NOMO-1 (cell line): Measurements from ENCODE around the gene PAM16.
A peak's percentile ranks its signal among the peaks of the same experiment; 100 is the strongest.
"Not testable (repeated sequence)": the region's sequence is repeated elsewhere in the genome, so short reads cannot be mapped to it uniquely, and the experiment has no call there.

ENCODE experiments used
- DNase-seq, 2 experiments: peaks; one replicate each; lab custom pipeline; 2025; ENCODE audit not compliant: unreplicated experiment in 2 of 2; lab: John Stamatoyannopoulos, UW

PAM16 gene

DNA sequence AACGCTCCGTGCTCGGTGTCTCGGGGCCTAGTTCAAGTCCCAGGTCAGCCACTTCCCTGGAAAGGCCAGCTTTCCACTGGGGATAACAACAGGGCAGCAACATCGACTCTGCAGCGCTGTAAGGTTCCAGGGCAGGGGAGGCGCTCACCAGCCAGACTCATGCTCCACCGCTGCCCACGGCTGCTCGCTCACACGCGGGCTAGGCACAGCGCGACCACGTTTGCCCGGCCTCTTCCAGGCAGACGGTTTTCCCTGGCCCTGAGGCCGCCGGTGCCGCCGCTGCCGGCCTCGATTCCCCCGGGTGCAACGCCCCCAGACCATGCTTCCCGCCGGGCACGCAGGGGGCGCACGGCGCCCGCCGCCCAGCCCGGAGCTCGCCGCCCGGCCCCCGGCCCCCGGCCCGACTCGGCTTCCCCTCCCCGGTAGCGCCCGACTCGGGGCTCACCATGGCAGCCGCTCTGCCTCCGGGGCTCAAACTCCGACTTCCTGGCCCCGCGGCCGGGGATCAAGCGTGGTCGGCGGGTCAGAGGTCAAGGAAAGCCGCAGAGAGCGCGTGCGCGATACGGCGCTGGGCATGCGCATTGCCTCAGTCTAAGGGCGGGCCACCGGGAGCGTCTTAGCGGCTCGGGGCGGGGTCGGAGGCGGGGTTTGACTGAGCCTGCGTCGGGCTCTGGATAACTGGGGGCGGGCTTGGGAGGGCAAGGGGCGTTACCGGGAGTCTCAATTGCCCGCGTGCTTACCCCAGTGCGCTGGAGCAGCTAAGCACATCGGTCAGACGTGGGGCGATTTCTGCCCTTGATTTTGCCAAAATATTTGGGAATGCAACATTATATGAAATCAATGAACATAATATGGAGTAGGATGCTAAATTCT is at the start of gene PAM16:
Gene PAM16, minus strand, starts transcription at position 535 of the 873 bp plus-strand sequence. Its CDS starts 87 bp downstream, at position 448.
- peak; percentile 90 to 96 for DNase-seq

DNA sequence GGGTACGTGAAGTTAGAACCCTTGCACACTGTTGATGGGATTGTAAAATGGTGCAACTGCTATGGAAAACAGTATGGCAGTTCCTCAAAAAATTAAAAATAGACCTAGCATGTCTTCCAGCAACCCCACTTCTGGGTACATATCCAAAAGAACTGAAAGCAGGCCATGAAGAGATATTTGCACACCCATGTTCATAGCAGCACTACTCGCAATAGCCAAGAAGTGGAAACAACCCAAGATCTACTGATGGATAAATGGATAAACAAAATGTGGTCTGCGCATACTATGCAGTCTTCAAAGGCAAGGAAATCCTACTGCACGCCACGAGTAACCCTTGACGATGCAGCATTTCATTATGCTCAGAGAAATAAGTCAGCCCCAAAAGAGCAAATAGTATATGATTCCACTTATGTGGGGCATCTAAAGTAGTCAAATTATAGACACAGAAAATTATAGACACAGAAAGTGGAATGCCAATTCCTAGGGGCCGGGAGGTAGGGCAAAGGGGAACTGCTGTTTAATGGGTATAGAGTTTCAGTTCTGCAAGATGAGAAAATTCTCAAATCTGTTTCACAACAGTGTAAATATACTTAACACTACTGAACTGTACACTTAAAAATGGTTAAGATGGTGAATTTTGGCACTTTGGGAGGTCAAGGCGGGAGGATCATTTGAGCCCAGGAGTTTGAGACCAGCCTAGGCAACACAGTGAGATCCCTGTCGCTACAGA is 48.0 kb upstream of the PAM16 start:
- DNase-seq, result peak; percentile 61 to 79

DNA sequence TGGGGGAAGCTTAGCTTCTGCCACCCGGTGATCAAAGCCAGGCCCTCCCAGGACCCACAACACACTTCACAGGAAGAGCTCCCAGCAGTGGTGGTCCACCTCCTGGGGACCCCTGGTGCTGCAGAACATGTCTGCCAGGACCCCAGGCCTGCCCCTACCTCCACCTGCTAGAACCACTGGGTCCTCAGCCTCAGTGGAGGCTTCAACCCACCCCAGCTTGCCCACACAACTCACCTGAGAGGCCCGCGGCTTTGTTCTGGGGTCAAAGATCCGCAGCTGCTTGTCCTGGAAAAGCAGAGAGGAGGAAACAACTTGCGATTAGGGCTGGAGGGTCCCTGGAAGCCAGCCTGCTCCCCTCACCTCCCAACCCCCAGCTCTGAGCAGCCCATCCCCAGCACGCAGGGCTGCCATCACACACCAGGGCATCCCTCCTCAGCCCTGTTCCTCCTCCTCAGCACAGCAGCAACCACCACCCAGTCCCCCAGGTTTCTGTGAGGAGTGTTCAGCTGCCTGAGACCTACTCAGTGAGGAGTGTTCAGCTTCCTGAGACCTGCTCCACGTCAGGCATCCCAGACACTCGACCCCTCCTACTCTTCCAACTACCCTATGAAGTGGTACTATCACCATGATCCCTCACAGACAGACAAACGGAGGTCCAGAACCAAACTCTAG is 44.1 kb upstream of the PAM16 start:
- DNase-seq, result no peak

DNA sequence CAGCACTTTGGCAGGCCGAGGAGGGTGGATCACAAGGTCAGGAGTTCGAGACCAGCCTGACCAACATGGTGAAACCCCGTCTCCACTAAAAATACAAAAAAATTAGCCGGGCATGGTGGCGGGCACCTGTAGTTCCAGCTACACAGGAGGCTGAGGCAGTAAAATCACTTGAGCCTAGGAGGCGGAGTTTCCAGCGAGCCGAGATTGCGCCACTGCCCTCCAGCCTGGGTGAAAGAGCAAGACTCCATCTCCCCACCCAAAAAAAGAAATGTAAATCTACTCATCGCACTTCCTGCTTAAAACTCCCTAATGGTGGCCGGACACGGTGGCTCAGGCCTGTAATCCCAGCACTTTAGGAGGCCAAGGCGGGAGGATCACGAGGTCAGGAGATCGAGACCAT is 42.7 kb upstream of the PAM16 start:
- DNase-seq, result not testable (repeated sequence)

DNA sequence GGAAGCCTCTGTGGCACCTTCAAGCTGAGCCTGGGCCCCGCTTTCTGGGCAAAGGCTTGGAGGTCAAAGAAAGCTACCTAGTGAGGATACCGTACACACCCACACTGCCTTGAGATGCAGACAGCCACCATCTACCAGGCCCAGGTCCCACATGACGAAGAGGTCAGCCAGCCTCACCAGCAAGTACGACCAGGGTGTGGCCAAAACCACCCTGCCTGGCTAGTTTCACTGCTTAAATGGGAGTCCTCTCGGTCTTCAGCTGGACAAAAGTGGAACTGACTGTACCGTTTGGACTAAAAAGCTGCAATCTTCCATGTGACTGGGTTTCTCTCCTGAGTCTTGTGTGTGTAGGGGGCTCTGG is 42.1 kb upstream of the PAM16 start:
- DNase-seq, result no peak

DNA sequence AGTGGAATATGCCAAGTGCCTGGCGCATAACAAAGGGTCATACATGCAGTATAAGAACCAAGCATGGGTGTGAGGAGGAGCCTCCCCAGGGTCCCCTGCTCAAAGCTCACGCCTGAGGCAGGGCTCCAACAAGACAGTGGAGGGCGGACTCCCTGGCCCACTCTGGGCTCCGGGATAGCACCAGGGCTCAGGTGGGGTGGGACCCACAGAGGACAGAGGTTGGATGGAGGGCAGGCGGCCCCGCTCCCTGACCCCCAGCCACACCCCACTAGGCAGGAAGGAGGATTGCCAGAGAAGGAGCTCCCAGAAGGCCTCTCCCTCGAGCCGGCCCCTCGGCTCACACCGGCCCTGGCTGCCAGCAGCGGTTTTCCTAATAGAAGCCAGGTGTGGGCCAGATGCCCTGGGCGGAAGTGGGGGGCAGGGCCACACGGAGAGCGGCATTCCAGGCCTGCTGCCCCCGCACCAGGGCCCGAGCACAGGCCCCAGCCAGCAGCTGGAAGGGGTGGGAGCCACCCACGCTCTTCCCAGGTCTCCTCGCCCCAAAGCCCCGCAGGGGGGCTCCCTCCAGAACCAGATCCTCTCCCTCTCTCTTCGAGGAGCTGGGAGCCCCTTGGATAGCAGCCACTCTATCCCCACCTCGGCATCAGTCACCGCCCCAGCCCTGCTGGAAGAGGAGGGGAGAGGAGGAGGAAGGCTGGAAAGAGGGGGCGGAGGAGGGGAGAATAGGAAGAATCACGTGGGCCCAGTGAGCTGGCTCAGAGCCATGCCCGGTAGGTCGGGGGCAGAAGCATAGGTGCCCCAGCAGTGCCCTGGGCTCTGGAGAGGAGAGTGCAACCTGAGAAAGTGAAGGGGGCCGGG is 41.5 kb upstream of the PAM16 start:
- DNase-seq, result no peak

DNA sequence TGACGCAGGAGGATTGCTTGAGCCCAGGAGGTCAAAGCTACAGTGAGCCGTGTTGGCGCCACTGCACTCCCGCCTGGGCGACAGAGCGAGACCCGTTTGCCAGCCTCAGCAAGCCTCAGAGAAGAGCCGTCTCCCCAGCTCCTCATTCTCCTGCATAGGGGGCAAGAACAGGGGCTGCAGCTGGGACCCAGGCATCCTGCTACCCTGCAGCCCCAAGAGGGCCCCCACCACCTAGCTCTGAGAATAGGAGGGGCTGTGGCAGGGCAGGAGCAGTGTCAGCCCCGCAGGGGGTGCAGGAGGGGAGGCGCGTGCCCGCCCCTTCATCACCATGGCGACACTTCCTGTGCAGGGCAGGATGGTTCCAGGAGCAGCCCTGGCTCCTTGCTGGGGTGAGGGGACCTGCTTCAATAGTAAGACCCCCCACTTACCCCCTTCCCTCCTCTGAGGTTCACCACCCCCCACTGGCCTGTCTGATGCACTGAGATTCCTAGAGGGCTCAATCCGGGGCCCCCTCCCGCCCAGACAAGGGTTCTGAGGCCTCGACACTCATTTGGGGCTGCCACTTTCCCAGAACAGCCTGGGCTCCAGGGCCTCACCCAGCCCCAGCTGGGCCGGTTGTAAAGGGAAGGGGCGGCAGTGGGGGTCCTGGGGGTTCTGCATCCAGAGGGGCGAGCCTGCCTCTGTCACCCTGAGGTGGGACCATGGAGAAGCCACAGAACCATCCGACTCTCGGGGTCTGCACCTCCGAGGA is 40.7 kb upstream of the PAM16 start:
- no peak for DNase-seq

DNA sequence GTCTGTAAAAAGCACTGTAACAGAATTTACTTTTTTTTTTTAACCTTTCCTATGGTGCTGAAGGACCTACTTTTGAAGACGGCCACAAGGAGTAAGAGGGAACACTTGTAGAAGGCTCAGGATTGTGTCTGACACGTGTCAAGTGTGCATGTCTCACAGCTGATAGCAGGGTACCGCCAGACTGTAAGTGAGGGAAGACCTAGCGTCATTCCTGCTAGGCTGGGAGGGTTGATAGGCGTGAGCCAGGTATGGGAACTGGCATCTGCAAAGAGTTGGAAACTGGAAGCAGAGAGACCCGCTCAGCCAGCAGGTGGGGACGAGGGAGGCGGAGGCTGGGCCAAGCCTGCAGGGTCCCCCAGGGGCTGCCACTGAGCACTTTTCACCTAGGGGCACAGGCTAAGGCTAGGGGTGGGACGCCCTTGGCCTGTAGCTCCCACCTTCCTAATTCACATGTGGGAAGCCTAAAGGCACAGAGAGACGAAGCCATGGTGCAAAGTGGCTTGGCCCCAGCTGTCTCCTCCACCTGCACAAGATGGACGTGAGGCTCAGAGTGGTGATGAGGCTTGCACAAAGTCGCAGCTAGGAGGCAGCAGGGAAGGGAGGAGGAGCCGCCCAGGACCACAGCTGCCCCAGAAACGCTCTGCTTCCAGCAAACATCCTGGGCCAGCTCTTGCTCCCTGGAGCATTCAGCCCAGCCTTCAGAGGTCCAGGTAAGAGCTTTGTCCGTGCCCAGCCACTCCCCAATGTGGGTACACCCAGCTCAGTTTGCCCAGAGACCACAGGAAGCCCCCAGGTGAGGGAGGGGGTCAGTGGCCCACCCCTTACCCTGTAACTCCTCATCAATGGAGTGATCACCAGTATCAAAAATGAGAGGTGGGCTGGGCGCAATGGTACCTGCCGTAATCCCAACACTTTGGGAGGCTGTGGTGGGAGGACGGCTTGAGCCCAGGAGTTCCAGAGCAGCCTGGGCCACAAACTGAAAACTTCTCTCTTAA is 39.4 kb upstream of the PAM16 start:
- no peak for DNase-seq

DNA sequence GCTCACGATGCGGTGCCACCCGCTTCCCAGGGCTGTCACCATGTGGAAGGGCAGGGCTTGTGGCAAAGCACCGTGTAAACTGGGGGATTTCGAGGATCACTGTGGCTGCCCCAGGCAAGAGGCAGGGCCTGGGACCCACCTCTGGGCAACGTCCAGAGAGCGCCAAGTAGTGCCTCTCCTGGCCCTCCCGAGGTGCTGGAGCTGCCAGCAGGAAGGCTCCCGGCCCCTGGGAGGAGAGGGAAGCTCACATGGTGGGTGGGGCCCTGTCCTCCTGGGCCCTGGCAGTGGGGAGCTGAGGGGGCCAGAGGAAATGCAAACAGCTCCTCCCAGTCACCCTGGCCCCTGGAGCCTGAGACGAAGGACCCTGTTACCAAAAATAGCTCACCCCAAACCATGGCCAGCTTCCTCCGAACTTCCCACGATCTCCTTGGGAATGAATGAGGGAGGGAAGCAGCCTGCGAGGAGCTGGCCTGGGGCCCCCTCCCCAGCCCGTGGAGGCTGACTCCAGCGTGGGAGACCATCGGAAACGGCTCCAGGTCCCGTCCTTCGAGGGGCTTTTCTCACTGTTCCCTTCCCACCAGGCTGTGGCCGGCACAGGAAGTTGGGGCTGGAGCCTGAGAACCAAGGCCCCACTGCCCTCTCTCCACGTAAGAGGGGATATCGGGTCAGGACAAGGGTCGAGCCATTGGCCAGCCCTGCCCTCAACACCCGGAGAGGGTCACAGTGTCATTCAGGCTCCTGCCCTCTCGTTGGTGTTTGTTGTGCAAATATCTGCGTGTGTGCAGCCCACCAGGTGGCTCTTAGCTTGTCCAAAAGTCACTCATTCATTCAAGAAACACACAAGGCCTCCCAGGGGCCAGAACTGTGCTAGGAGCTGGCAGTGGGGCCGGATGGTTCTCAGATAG is 38.2 kb upstream of the PAM16 start:
- DNase-seq, result no peak

DNA sequence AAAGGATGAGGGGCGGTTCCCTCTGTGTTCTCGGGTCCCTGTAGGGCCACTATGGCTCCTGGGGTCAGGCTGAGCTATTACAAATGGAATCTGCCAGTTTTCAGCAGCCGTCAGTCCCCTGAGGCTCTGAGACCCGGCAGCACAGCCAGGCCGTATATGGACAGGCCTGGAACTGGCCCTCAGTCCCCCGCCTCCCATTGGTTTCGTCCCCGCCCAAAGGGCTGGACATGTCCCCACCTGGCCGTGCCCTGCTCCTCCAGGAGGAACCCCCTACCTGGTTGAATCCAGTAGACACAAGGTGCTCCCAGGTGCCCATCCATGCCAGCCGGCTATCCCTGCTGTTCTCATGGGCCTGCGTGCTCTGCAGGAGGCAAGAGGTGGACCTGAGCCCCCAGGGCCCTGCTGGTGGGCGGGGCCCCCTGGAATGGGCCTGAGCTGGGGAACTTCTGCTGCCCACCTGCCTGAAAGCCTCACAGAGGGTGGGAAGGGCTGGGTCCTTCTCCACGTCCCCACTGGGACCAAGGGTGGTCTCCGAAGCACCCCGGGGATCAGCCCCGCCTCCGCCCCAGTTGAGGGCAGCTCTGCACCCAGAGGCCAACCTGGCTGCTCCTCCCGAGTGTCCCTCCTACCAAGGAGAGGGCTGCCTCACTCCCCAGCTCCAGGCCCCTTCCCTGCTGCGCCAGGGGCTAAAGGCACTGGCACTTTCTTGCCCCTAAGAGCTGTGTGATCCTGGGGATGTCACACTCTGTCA is 37.3 kb upstream of the PAM16 start:
- DNase-seq, result no peak

DNA sequence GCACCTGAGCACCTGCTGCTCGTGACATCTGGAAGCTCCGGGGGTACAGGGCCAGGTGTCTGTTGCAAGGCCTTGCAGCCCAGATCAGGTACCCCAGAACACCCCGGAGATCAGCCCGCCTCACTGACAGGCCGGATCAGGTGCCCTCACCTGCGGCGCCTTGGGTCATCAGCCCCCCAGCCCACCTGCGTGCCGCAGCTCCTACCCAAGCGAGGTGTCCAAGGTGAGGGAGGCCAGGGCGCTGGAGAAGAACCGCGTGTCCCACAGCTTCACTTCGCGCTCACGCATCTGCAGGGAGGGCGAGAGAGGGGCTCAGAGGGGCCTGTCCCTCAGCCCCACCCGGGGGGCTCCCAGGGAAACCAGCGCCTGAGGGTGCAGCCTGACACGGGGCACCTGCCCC is 36.7 kb upstream of the PAM16 start:
- no peak for DNase-seq

DNA sequence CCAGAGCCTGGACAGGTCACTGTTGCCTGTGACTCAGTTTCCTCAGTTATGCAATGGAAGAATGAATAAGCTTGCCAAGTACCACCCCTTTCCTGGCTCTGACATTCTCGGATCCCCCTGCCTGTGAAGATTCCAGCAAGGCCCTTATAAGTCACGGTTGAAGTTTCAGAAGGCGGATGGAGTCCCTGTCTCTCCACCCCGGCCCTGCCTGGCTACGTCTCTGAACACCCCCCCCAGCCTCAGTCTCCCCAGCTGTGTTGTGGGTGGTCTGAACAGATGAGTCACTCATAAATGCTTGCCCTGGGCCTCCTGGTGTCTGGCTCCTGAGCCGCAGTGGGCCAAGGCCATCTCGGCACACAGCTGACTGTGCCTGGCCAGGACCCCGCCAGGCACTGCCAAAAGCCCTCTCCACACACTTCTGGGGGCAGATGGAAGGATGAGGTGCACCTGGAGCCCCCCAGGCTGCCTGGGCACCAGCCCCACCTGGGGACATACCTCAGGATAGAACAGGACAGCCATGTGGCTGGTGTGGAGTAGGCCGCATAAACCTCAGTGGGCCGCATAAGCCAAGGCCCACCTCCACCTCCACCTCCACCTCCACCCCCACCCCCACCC is 35.9 kb upstream of the PAM16 start:
- no peak for DNase-seq

DNA sequence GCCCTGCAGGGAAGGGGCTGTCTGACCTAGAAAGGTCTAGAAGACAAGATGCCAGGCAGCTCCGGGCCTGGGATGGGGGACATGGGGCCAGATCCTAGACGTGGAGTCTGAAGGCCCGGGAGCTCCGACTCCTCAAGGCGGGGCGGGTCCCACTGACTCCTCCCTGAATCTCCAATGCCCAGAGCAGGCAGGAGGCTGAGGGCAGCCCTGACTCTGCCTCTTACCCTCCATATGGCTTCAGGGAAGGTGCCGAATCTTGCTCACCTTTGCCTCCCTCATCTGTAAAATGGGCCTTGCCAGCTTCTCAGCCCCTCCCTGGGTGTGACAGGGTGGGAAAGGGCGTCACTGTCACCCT is 35.3 kb upstream of the PAM16 start:
- no peak for DNase-seq

DNA sequence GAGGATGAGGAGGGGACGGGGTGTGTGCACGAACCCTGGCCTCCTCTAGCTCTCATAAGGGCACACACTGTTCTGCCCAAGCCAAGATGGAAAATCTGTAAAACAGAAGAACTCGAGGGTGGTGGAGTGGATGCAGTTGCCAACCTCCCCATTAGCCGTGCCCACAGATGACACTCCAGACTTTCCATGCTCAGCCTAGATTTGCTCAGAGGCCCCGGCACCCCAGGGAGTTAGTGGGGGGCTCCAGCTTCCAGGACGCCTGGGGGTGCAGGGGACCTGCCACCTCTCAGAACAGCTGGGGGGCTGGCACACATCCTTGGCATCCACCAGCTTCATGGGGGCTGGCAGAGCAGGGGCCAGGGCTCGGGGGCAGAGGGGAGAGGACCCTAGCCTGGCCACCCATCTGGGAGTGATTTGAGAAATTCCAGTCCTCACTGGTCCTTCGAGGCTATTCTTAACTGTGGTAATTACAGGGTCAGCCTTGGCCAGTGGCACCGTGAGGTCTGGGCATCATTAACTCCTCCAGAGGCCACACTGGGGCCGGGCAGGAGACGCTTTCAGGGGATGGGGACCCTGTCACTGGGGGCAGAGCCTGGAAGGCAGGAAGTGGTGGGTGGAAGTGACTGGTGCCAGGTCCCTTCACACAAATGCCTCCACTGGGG is 34.8 kb upstream of the PAM16 start:
- DNase-seq, result no peak

DNA sequence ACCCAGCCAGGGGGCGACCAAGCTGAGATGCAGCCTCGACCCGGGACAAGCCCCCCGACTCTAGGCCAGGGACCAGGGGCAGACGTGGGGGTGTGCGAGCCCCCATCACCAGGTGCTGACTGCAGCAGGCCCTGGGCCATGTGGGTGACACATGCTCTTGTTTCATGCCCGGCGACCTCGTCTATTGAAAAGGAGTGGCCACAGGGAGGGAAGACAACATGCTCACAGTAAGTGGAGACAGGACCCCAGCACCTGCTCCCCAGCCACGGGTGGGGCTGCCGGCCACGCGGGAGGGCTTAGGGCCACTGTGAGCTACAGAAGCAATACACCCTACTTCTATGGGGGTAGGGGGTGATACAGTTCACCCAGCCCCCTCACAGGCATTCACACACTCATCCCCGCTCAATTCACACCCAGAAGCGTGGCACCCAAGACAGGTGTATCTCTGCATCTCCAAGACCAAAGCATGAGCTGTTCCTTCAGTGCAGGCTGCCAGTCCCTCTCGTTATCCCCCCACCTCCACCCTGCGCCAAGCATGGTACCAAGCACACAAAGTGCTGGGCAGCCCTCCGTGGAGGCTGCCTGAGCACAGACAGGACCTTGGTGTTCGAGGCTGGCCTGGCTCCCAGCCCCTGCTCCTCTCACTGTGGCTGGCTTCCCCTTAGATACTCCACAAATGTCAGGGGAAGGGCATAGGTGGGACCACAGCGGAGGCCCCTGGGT is 34.1 kb upstream of the PAM16 start:
- DNase-seq, result no peak
